Activated T-cell treated with anti-CD3 and anti-CD28 coated beads, Interleukin-2, amount 50 U/mL, for 24 hours (primary cell): ENCODE results near the gene PHYKPL.

Experiments
- DNase-seq: peaks from one replicate; pipeline ENCODE4 v3.0.0-alpha.2; 2020
- H3K27ac Mint-ChIP-seq: 2 replicates; pipeline ENCODE4 v1.8.0; 2020; ENCODE audit warnings: mild to moderate bottlenecking, mixed read lengths
- H3K27me3 Mint-ChIP-seq: 2 replicates; pipeline ENCODE4 v1.8.0; 2020; ENCODE audit warnings: mixed read lengths
- H3K36me3 Mint-ChIP-seq: 2 replicates; pipeline ENCODE4 v1.8.0; 2020; ENCODE audit warnings: low read depth, mixed read lengths
- H3K4me1 Mint-ChIP-seq: 2 replicates; pipeline ENCODE4 v1.8.0; 2020; ENCODE audit warnings: low read depth, mixed read lengths
- H3K4me3 Mint-ChIP-seq: 2 replicates; pipeline ENCODE4 v1.8.0; 2020; ENCODE audit warnings: mild to moderate bottlenecking, moderate library complexity, mixed read lengths
- H3K9me3 Mint-ChIP-seq: 2 replicates; pipeline ENCODE4 v1.8.0; 2020; ENCODE audit warnings: mixed read lengths

Gene PHYKPL

DNA sequence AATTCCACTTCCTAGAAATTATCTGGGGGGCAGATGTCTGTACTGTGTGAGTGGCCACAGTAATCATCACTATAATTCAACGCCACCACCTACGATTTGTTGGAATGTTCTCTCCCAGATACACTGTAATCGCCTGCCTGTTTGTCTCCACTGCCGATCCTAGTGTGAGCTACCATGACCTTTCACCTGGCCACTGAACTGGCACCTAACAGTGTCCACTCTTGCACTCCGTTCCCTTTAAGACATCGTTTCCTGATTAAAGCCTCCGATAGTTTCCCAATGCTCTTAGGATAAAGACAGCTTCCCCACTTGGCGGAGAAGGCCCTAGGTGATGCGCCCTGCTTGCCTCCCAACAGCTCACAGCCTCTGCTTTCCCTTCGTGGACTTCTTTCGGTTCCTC is 4.0 kb downstream of the PHYKPL start:
- no peak for DNase-seq
- Mint-ChIP-seq H3K27ac (peak overlapping the region; percentile 13), H3K9me3 (no peaks in the 10 kb centered on the region), H3K4me3 (no peak overlapping the region), H3K4me1 (peaks cover 52% of the 10 kb centered on the region), H3K27me3 (no peaks in the 10 kb centered on the region), H3K36me3 (peaks cover 83% of the 10 kb centered on the region)

GRCh38 chr5:178227929-178228328 is 4.7 kb downstream of the PHYKPL start:
- DNase-seq: no peak
- no peaks in the 10 kb centered on the region for H3K9me3 Mint-ChIP-seq
- H3K4me1 Mint-ChIP-seq: peaks cover 53% of the 10 kb centered on the region
- no peak overlapping the region for H3K4me3 Mint-ChIP-seq
- peak overlapping the region; percentile 73 for H3K27ac Mint-ChIP-seq
- no peaks in the 10 kb centered on the region for H3K27me3 Mint-ChIP-seq
- H3K36me3 Mint-ChIP-seq: peaks cover 90% of the 10 kb centered on the region

DNA sequence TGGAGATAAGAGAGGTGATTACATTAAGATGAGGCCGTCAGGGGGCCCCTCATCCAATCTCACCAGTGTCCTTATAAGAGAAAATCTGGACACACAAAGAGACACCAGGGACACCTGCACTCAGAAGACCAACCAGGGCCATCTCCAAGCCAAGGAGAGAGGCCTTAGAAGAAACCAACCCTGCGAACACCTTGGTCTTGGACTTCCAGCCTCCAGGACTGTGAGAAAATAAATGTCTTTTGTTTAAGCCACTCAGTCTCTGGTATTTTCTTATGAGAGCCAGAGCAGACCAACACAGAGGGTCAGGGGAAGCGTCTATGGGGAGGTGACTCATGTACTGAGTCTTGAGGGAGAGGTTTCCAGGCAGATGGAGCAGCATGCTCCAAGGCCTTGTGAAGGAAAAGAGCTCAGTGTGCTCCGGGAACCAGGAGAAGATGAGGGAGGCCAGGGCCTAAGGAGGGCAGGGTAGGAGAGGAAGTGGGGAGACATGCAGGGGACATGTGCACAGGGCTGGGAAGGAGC is 5.4 kb downstream of the PHYKPL start:
- no peaks in the 10 kb centered on the region for H3K27me3 Mint-ChIP-seq
- peaks cover 97% of the 10 kb centered on the region for H3K36me3 Mint-ChIP-seq
- peak overlapping the region; percentile 73 for H3K27ac Mint-ChIP-seq
- no peak overlapping the region for H3K4me3 Mint-ChIP-seq
- no peak for DNase-seq
- H3K9me3 Mint-ChIP-seq: no peaks in the 10 kb centered on the region
- peaks cover 52% of the 10 kb centered on the region for H3K4me1 Mint-ChIP-seq

DNA sequence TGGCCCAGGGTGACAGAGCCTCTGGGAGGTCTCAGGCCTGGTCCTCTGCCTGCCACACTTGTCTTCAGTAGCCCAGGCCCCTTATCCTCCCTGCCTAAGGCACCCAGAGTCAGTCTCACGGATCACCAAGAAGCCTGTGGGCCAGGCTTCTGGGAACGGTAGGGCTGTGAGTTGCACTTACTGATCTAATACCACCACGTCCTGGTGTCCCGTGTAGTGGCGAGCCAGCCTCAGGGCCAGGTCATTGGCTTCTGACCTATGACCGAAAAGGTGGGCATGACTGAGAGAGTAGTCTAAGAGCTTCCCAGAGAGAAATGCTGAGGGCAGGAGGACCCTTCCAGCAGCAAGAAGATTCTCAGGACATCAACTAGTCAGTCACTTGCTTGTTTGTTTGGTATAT is 7.4 kb downstream of the PHYKPL start:
- no peak for DNase-seq
- Mint-ChIP-seq H3K9me3 (no peaks in the 10 kb centered on the region), H3K27me3 (no peaks in the 10 kb centered on the region), H3K4me3 (no peak overlapping the region), H3K27ac (no peak overlapping the region), H3K4me1 (peaks cover 49% of the 10 kb centered on the region), H3K36me3 (peaks cover 99% of the 10 kb centered on the region)

GRCh38 chr5:178224403-178224802 is 8.2 kb downstream of the PHYKPL start:
- peaks cover 99% of the 10 kb centered on the region for H3K36me3 Mint-ChIP-seq

GRCh38 chr5:178223828-178224335 is 8.7 kb downstream of the PHYKPL start:
- Mint-ChIP-seq H3K36me3 (peaks cover 98% of the 10 kb centered on the region), H3K9me3 (no peaks in the 10 kb centered on the region), H3K4me3 (no peak overlapping the region), H3K4me1 (peaks cover 39% of the 10 kb centered on the region), H3K27ac (peak overlapping the region; percentile 61), H3K27me3 (no peaks in the 10 kb centered on the region)
- DNase-seq: no peak

More at GRCh38 chr5:178224403-178224802, 8.2 kb downstream of the PHYKPL start:
- Mint-ChIP-seq H3K4me1 (peaks cover 42% of the 10 kb centered on the region), H3K9me3 (no peaks in the 10 kb centered on the region), H3K27me3 (no peaks in the 10 kb centered on the region), H3K4me3 (no peak overlapping the region), H3K27ac (peak overlapping the region; percentile 18)
- no peak for DNase-seq

- peak overlapping the region; percentile 61 for H3K27ac Mint-ChIP-seq
- no peak overlapping the region for H3K4me3 Mint-ChIP-seq
- no peaks in the 10 kb centered on the region for H3K27me3 Mint-ChIP-seq
- H3K4me1 Mint-ChIP-seq: peaks cover 33% of the 10 kb centered on the region
- peaks cover 98% of the 10 kb centered on the region for H3K36me3 Mint-ChIP-seq
- DNase-seq: no peak
- H3K9me3 Mint-ChIP-seq: no peaks in the 10 kb centered on the region
Observed at GRCh38 chr5:178223196-178223773, 9.3 kb downstream of the PHYKPL start.

GRCh38 chr5:178222292-178222691 is 10.3 kb downstream of the PHYKPL start:
- peaks cover 24% of the 10 kb centered on the region for H3K4me1 Mint-ChIP-seq
- H3K36me3 Mint-ChIP-seq: peaks cover 94% of the 10 kb centered on the region
- H3K4me3 Mint-ChIP-seq: no peak overlapping the region
- no peaks in the 10 kb centered on the region for H3K9me3 Mint-ChIP-seq
- peak overlapping the region; percentile 80 for H3K27ac Mint-ChIP-seq
- DNase-seq: no peak
- H3K27me3 Mint-ChIP-seq: no peaks in the 10 kb centered on the region

- Mint-ChIP-seq H3K4me3 (no peak overlapping the region), H3K9me3 (no peaks in the 10 kb centered on the region), H3K4me1 (peaks cover 20% of the 10 kb centered on the region), H3K27me3 (no peaks in the 10 kb centered on the region), H3K27ac (peak overlapping the region; percentile 80), H3K36me3 (peaks cover 94% of the 10 kb centered on the region)
- DNase-seq: no peak
Observed at GRCh38 chr5:178221853-178222252, 10.7 kb downstream of the PHYKPL start.

- H3K27ac Mint-ChIP-seq: peak overlapping the region; percentile 80
- H3K36me3 Mint-ChIP-seq: peaks cover 94% of the 10 kb centered on the region
- no peaks in the 10 kb centered on the region for H3K27me3 Mint-ChIP-seq
- H3K4me3 Mint-ChIP-seq: no peak overlapping the region
- no peaks in the 10 kb centered on the region for H3K9me3 Mint-ChIP-seq
- H3K4me1 Mint-ChIP-seq: peaks cover 21% of the 10 kb centered on the region
- no peak for DNase-seq
Observed at GRCh38 chr5:178221282-178221681, 11.3 kb downstream of the PHYKPL start.

DNA sequence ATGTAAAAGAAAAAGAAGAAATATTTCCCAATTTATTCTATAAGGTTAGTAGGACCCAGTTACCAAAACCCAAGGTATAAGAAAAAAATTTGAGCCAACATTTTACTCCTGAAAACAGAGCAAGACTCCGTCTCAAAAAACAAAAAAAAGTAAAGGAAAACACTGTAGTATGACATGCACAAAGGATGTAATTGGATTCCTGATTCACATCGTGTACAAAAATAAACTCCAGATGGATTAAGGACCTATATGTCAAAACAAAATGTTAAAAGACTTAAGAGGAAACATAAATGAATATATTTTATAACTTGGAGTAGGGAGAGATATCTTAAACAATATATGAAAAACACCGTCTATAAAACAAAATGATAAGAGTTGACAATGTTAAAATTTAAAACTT is 13.8 kb downstream of the PHYKPL start:
- no peaks in the 10 kb centered on the region for H3K27me3 Mint-ChIP-seq
- no peak overlapping the region for H3K4me3 Mint-ChIP-seq
- no peak overlapping the region for H3K27ac Mint-ChIP-seq
- H3K36me3 Mint-ChIP-seq: peaks cover 96% of the 10 kb centered on the region
- peaks cover 23% of the 10 kb centered on the region for H3K4me1 Mint-ChIP-seq
- DNase-seq: no peak
- H3K9me3 Mint-ChIP-seq: no peaks in the 10 kb centered on the region

GRCh38 chr5:178218237-178218776 is 14.3 kb downstream of the PHYKPL start:
- Mint-ChIP-seq H3K4me3 (no peak overlapping the region), H3K36me3 (peaks cover 96% of the 10 kb centered on the region), H3K4me1 (peaks cover 27% of the 10 kb centered on the region), H3K27me3 (no peaks in the 10 kb centered on the region), H3K27ac (peak overlapping the region; percentile 32), H3K9me3 (no peaks in the 10 kb centered on the region)
- DNase-seq: no peak

- H3K4me3 Mint-ChIP-seq: no peak overlapping the region
- H3K9me3 Mint-ChIP-seq: no peaks in the 10 kb centered on the region
- peak overlapping the region; percentile 94 for H3K27ac Mint-ChIP-seq
- H3K4me1 Mint-ChIP-seq: peaks cover 23% of the 10 kb centered on the region
- H3K27me3 Mint-ChIP-seq: no peaks in the 10 kb centered on the region
- peaks cover 96% of the 10 kb centered on the region for H3K36me3 Mint-ChIP-seq
- no peak for DNase-seq
Observed at GRCh38 chr5:178216779-178217178, 15.8 kb downstream of the PHYKPL start.

GRCh38 chr5:178216088-178216534 is 16.5 kb downstream of the PHYKPL start:
- Mint-ChIP-seq H3K9me3 (no peaks in the 10 kb centered on the region), H3K27me3 (no peaks in the 10 kb centered on the region), H3K27ac (peak overlapping the region; percentile 94), H3K4me3 (no peak overlapping the region), H3K4me1 (peaks cover 16% of the 10 kb centered on the region), H3K36me3 (peaks cover 96% of the 10 kb centered on the region)
- no peak for DNase-seq

- H3K4me1 Mint-ChIP-seq: peaks cover 14% of the 10 kb centered on the region
- DNase-seq: no peak
- H3K36me3 Mint-ChIP-seq: peaks cover 96% of the 10 kb centered on the region
Observed at GRCh38 chr5:178215280-178216002, 17.2 kb downstream of the PHYKPL start.

More at GRCh38 chr5:178215280-178216002, 17.2 kb downstream of the PHYKPL start:
- peak overlapping the region; percentile 94 for H3K27ac Mint-ChIP-seq
- H3K9me3 Mint-ChIP-seq: no peaks in the 10 kb centered on the region
- no peaks in the 10 kb centered on the region for H3K27me3 Mint-ChIP-seq
- peak overlapping the region; percentile 24 for H3K4me3 Mint-ChIP-seq
